HepG2 (cell line): ENCODE measurements around the gene ADPRH. TPM values are rescaled to one million over a fixed set of nuclear protein-coding genes. Genes with fewer than 3 reads are reported as not detected.

Experiments
- ATAC-seq: fragments of 200-7000 bp; cut with Tn5 transposase; 3 replicates; pipeline ENCODE4 v1.9.1; 2020; ENCODE audit warnings: mild to moderate bottlenecking, moderate library complexity
- BruUV-seq: library from RNA; stranded (reverse); fragments of 400-500 nt; replicated peaks from 2 replicates; lab custom pipeline; 2021; lab: Mats Ljungman, UMichigan
- CTCF ChIA-PET: fragments of 300-600 bp; formaldehyde crosslinking; extraction: SDS; loops from one replicate; lab custom pipeline; 2021; ENCODE audit warnings: low total read pairs, inconsistent platforms, low intra/inter-chr PET ratio; lab: Yijun Ruan, JAX
- POLR2A ChIA-PET: fragments of 350-600 bp; sonication (Branson Sonifier 250); formaldehyde crosslinking; loops from one replicate; lab custom pipeline; 2020; ENCODE audit warnings: antibody characterized with exemption, inconsistent platforms; lab: Yijun Ruan, JAX
- DNase-seq: peaks from one replicate; pipeline ENCODE4 v3.0.0-alpha.2; 2015; ENCODE audit warnings: low spot score
- FAIRE-seq: peaks from 3 replicates; lab custom pipeline; 2011; peaks lifted over from hg19 to GRCh38; lab: Jason Lieb, UNC
- H2AFZ ChIP-seq: one replicate; pipeline ENCODE4 v1.6.1; 2011; ENCODE audit warnings: low read length, inconsistent platforms
- H3K27ac ChIP-seq: fragments of 300-600 bp; 3 replicates; pipeline ENCODE4 v1.8.0; 2011; ENCODE audit warnings: mixed run types, mild to moderate bottlenecking, mixed read lengths, low read length, inconsistent platforms; ENCODE audit not compliant: insufficient read depth; ENCODE audit errors: extremely low read length
- H3K27me3 ChIP-seq, 2 experiments: fragments of 200-600 bp in 1 of 2; 2 replicates in 1 of 2; 3 replicates in 1 of 2; pipeline versions ENCODE4 v1.6.0 to v1.8.0; 2011; ENCODE audit warnings: low read length in 2 of 2, mild to moderate bottlenecking in 2 of 2, moderate library complexity in 2 of 2, inconsistent platforms in 1 of 2; ENCODE audit not compliant: insufficient read depth in 2 of 2, control insufficient read depth in 1 of 2
- H3K36me3 ChIP-seq, 2 experiments: fragments of 200-600 bp in 1 of 2; replicated peaks in 1 of 2; 2 replicates in 1 of 2; 3 replicates in 1 of 2; pipeline versions ENCODE4 v1.5.1 to v1.8.0; 2011; ENCODE audit warnings: low read length in 2 of 2, inconsistent platforms in 1 of 2; ENCODE audit not compliant: insufficient read depth in 2 of 2, control insufficient read depth in 1 of 2
- H3K4me1 ChIP-seq: 2 replicates; pipeline ENCODE4 v1.5.1; 2012; ENCODE audit warnings: low read length, inconsistent platforms; ENCODE audit not compliant: insufficient read depth
- H3K4me2 ChIP-seq: 2 replicates; pipeline ENCODE4 v1.6.0; 2011; ENCODE audit warnings: low read depth, low read length, inconsistent platforms
- H3K4me3 ChIP-seq, 3 experiments: fragments of 200-600 bp in 1 of 3; sonication (generic), shearing (Covaris generic) in 1 of 3; replicated peaks in 1 of 3; 2 replicates each; pipeline ENCODE4 v1.5.1; 2011 to 2016; ENCODE audit warnings: low read length in 3 of 3, inconsistent platforms in 2 of 3, low read depth in 2 of 3, mild to moderate bottlenecking in 2 of 3, control low read depth in 1 of 3, mixed read lengths in 1 of 3; ENCODE audit not compliant: insufficient read depth in 1 of 3
- H3K79me2 ChIP-seq: one replicate; pipeline ENCODE4 v1.6.1; 2011; ENCODE audit warnings: low read length, inconsistent platforms; ENCODE audit not compliant: insufficient read depth
- H3K9ac ChIP-seq: 2 replicates; pipeline ENCODE4 v1.6.0; 2011; ENCODE audit warnings: mild to moderate bottlenecking, low read depth, low read length, inconsistent platforms; ENCODE audit not compliant: insufficient read depth
- H3K9me3 ChIP-seq: 2 replicates; pipeline ENCODE4 v1.5.1; 2012; ENCODE audit warnings: mild to moderate bottlenecking, low read length
- H4K20me1 ChIP-seq: 2 replicates; pipeline ENCODE4 v1.6.0; 2011; ENCODE audit warnings: inconsistent platforms, mild to moderate bottlenecking, low read length, moderate library complexity; ENCODE audit not compliant: insufficient read depth
- HNF4G ChIP-seq, 2 experiments: sonication (generic) in 1 of 2; formaldehyde crosslinking in 1 of 2; IDR thresholded peaks; 2 replicates each; pipeline versions ENCODE4 v1.4.0 to v1.6.1; 2011 to 2020; ENCODE audit warnings: borderline replicate concordance in 2 of 2, low read depth in 2 of 2, mild to moderate bottlenecking in 2 of 2, low read length in 1 of 2, missing genetic modification reagents in 1 of 2, moderate library complexity in 1 of 2
- MAFF ChIP-seq: IDR thresholded peaks from 2 replicates; pipeline ENCODE4 v1.6.1; 2011; ENCODE audit warnings: low read depth, low read length, improper control_type of control experiment
- MAFK ChIP-seq, 2 experiments: IDR thresholded peaks in 1 of 2; conservative IDR thresholded peaks in 1 of 2; 2 replicates each; pipeline ENCODE4 v1.6.1; 2011; ENCODE audit warnings: improper control_type of control experiment in 2 of 2, low read length in 2 of 2
- REL ChIP-seq: sonication (generic); formaldehyde crosslinking; conservative IDR thresholded peaks from 2 replicates; pipeline ENCODE4 v1.8.0; 2022; ENCODE audit warnings: mild to moderate bottlenecking, missing genetic modification reagents, moderate library complexity
- SSRP1 ChIP-seq: IDR thresholded peaks from 2 replicates; pipeline ENCODE4 v1.6.1; 2016; ENCODE audit warnings: control low read depth
- TCF7 ChIP-seq: sonication (generic); IDR thresholded peaks from 2 replicates; pipeline ENCODE4 v1.6.1; 2016; ENCODE audit warnings: antibody characterized with exemption, low read depth
- U2AF2 ChIP-seq: fragments of 200-400 bp; formaldehyde crosslinking; IDR thresholded peaks from 2 replicates; pipeline ENCODE4 v1.6.1; 2017; ENCODE audit warnings: low read depth, mild to moderate bottlenecking, low read length
- ZBTB3 ChIP-seq: sonication (generic); formaldehyde crosslinking; IDR thresholded peaks from 2 replicates; pipeline ENCODE4 v1.4.0; 2020; ENCODE audit warnings: low read depth, mild to moderate bottlenecking, moderate library complexity, missing genetic modification reagents, borderline replicate concordance
- ZNF713 ChIP-seq: sonication (generic); formaldehyde crosslinking; IDR thresholded peaks from 2 replicates; pipeline ENCODE4 v1.4.0; 2020; ENCODE audit warnings: mild to moderate bottlenecking, missing genetic modification reagents
- WGBS: methylation state at CpG from one replicate; pipeline ENCODE4 v1.1.6; 2017; ENCODE audit warnings: low lambda C conversion rate; 5-methylcytosine and 5-hydroxymethylcytosine counted together
- in situ Hi-C: cut with HindIII; loops from 2 replicates; pipeline ENCODE4 v1.10.0; 2017; ENCODE audit warnings: low pct_unique_long_range_greater_than_20kb; ENCODE audit not compliant: extremely low pct_ligation_motif_present
- intact Hi-C: fragments of 100-400 bp; cut with micrococcal nuclease; formaldehyde crosslinking; loops from one replicate; pipeline ENCODE4 v1.10.0; 2022; ENCODE audit not compliant: unreplicated experiment
- polyA plus RNA-seq, 8 experiments: library from polyadenylated mRNA; depleted of rRNA in 3 of 8; stranded (reverse) in 7 of 8; unstranded in 1 of 8; fragments of >200 nt; fragmentation: Illumina TruSeq in 4 of 8; extraction: Trizol in 4 of 8; gene quantifications; 2 replicates each; pipeline versions ENCODE4 v1.2.1 to v1.2.3, GENCODE V29; 2011 to 2016; ENCODE audit warnings: low read depth in 4 of 8, missing spikeins in 1 of 8, mixed read lengths in 1 of 8; ENCODE audit not compliant: insufficient read depth in 1 of 8
- total RNA-seq, 5 experiments: library from RNA; depleted of rRNA; stranded (reverse); fragments of >200 nt; fragmentation: Illumina TruSeq; extraction: Trizol; gene quantifications; 2 replicates each; pipeline ENCODE4 v1.2.3, GENCODE V29; 2016; ENCODE audit warnings: low read depth in 1 of 5
- TF ChIP-seq, protein P1 (sequence below), 2 experiments: fragments of 450-650 bp in 1 of 2; sonication (generic) in 1 of 2; formaldehyde crosslinking; IDR thresholded peaks; 2 replicates each; pipeline versions ENCODE4 v1.5.0 to v1.8.0; 2020 to 2022; ENCODE audit warnings: mild to moderate bottlenecking in 1 of 2, missing genetic modification reagents in 1 of 2
- TF ChIP-seq, protein P2 (sequence below): sonication (generic); formaldehyde crosslinking; IDR thresholded peaks from 2 replicates; pipeline ENCODE4 v1.4.0; 2020; ENCODE audit warnings: mild to moderate bottlenecking, missing genetic modification reagents
- TF ChIP-seq, protein P3 (sequence below): fragments of 450-650 bp; IDR thresholded peaks from 2 replicates; pipeline ENCODE4 v1.6.1; 2016

ADPRH gene
- total and polyA plus RNA-seq, 2 of the 13 experiments (the other 11 are each of a cell fraction or from before 2014, with no cell fraction given): 0.01 to 0.15 TPM

DNA sequence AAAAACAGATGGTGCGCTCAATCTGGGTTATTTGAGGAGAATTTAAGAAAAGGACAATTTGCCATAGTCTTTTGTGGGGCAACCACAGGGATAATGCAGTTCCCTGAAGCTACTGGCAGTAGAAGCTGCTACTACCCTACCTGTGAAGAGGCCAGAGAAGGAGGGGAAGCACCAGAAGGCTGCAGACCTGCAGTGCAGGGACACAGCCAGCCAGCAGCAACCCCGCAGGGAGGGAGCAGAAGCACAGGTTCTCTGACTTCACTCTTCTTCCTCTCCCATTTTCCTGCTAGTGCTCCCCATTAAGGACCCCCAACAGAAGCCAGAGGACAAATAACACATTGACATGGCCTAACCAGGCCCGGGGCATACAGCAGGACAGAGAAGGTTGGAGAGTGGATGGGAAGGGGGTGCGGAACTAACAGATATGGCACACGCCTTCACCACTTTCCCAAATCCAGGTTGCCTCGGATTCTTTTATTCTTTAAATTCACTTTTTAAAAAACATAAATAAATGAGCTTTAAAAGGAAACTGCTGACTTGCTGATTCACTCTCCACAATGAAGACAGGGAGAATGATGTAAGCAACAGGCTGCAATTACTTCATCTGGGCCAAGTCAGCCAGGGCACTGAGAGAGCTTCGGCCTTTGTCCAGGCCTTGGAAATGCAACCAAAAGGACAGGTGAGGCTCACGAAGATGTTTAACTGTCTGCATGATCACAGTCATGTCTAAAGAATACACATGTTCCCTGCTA, 51.0 kb downstream of the ADPRH start:
- ATAC-seq (peak; percentile 45; the same call in 1 of the 3 replicates), FAIRE-seq (no peak), DNase-seq (no peak)
- no peaks in the 10 kb centered on the region for H3K9me3 ChIP-seq
- CTCF ChIA-PET: no interaction called here
- in situ Hi-C loops (no loop called here), intact Hi-C loops (no loop called here)
- no TSS peak for BruUV-seq
- no peak overlapping the region for H3K27ac ChIP-seq
- POLR2A ChIA-PET: no interaction called here
- H3K36me3 ChIP-seq: no peaks in the 10 kb centered on the region
- TF ChIP-seq, protein P1, sequence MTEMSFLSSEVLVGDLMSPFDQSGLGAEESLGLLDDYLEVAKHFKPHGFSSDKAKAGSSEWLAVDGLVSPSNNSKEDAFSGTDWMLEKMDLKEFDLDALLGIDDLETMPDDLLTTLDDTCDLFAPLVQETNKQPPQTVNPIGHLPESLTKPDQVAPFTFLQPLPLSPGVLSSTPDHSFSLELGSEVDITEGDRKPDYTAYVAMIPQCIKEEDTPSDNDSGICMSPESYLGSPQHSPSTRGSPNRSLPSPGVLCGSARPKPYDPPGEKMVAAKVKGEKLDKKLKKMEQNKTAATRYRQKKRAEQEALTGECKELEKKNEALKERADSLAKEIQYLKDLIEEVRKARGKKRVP (CRISPR knock-in tag; IDR thresholded peaks at IDR 0.05): peak in 1 of 2 experiments; percentile 69; a peak in 2 of 4 replicates
- TF ChIP-seq REL (CRISPR knock-in tag) (no peak), ZNF713 (CRISPR knock-in tag) (no peak), TCF7 (no peak), MAFF (peak; percentile 79), U2AF2 (no peak), HNF4G (IDR thresholded peaks at IDR 0.05; ENCODE audit: borderline replicate concordance, low read depth, low read length) (no peak), HNF4G (CRISPR knock-in tag; IDR thresholded peaks at IDR 0.05; ENCODE audit: borderline replicate concordance, low read depth) (no peak), ZBTB3 (CRISPR knock-in tag) (no peak), SSRP1 (no peak), MAFK (conservative IDR thresholded peaks at IDR 0.05 in 1 of 2, IDR thresholded peaks at IDR 0.05 in 1 of 2; ENCODE audit: low read length in 2 of 2) (peak; percentile 71 to 72)
- TF ChIP-seq, protein P2, sequence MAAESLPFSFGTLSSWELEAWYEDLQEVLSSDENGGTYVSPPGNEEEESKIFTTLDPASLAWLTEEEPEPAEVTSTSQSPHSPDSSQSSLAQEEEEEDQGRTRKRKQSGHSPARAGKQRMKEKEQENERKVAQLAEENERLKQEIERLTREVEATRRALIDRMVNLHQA (CRISPR knock-in tag): no peak
- TF ChIP-seq, protein P3, sequence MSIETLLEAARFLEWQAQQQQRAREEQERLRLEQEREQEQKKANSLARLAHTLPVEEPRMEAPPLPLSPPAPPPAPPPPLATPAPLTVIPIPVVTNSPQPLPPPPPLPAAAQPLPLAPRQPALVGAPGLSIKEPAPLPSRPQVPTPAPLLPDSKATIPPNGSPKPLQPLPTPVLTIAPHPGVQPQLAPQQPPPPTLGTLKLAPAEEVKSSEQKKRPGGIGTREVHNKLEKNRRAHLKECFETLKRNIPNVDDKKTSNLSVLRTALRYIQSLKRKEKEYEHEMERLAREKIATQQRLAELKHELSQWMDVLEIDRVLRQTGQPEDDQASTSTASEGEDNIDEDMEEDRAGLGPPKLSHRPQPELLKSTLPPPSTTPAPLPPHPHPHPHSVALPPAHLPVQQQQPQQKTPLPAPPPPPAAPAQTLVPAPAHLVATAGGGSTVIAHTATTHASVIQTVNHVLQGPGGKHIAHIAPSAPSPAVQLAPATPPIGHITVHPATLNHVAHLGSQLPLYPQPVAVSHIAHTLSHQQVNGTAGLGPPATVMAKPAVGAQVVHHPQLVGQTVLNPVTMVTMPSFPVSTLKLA: no peak
- H3K27me3 ChIP-seq: peaks cover 0 to 6% of the 10 kb centered on the region in 2 experiments; a peak in 2 of 5 replicates
- H3K4me2 ChIP-seq: no peak overlapping the region
- H3K79me2 ChIP-seq: no peaks in the 10 kb centered on the region
- no peak overlapping the region for H3K4me3 ChIP-seq
- H2AFZ ChIP-seq: no peak overlapping the region
- WGBS: 59% methylated on average over 8 of the region's 8 CpGs
- no peak overlapping the region for H3K9ac ChIP-seq
- no peaks in the 10 kb centered on the region for H3K4me1 ChIP-seq
- no peaks in the 10 kb centered on the region for H4K20me1 ChIP-seq
